ENCODE measurements around the gene CENPO. TPM values are rescaled to one million over a fixed set of nuclear protein-coding genes. Genes with fewer than 3 reads are reported as not detected.

The CENPO gene
- total and polyA plus RNA-seq, 12 donors, result 1.2 to 4.6 (median 2.2) TPM

DNA sequence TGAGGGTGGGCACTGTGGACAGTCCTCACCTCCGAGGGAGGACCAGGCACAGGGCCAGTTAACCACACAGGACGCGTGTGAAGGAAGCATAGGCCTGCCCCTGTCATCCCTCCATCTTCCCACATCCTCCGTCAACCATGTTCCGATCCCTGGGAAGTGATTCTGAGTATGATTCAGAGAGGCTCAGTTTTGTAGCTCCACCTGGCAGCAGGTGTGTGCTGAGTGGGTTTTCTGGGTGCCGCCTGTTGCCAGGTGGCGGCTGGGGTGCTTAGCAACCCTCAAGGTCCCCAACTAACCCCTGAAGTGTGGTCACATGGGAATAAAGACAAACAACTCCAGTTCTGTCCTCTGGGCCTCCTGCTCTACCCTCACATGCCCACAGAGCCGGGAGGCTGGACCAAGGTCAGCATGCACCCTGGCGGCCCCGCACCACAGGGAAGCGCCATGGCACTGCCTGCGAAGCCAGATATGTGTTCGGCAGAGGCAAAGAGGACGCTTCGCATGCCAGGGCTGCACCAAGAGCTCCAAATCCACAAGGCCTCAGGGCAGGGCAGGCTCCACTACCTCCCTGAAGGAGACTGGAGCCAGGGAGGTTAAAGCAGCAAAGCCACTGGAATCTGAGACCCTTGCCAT, 66.9 kb downstream of the CENPO start:
- TF ChIP-seq, protein P1, sequence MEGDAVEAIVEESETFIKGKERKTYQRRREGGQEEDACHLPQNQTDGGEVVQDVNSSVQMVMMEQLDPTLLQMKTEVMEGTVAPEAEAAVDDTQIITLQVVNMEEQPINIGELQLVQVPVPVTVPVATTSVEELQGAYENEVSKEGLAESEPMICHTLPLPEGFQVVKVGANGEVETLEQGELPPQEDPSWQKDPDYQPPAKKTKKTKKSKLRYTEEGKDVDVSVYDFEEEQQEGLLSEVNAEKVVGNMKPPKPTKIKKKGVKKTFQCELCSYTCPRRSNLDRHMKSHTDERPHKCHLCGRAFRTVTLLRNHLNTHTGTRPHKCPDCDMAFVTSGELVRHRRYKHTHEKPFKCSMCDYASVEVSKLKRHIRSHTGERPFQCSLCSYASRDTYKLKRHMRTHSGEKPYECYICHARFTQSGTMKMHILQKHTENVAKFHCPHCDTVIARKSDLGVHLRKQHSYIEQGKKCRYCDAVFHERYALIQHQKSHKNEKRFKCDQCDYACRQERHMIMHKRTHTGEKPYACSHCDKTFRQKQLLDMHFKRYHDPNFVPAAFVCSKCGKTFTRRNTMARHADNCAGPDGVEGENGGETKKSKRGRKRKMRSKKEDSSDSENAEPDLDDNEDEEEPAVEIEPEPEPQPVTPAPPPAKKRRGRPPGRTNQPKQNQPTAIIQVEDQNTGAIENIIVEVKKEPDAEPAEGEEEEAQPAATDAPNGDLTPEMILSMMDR (IDR thresholded peaks at IDR 0.05), result no peak
- Histone ChIP-seq H3K27me3 (no peaks in the 10 kb centered on the region), H3K9me3 (no peaks in the 10 kb centered on the region), H3K36me3 (no peaks in the 10 kb centered on the region), H3K27ac (peak overlapping the region in 6 of 10 donors; percentile 0 to 85 (median 68)), H3K4me3 (no peak overlapping the region), H3K4me1 (peaks cover 0 to 50% (median 14%) of the 10 kb centered on the region in 9 donors)
- 95 to 98% methylated on average over 15 of the region's 15 CpGs for WGBS, 2 donors
- DNase-seq (no peak), ATAC-seq (no peak)
- intact Hi-C loops (cut with DNase I), result loop anchor here in 3 of 10 donors (5.0 to 10.0 kb wide), 3 partner anchors 55 to 112 kb away; partner anchors contain the start of gene DNAJC27 (in 1 of the 3)

DNA sequence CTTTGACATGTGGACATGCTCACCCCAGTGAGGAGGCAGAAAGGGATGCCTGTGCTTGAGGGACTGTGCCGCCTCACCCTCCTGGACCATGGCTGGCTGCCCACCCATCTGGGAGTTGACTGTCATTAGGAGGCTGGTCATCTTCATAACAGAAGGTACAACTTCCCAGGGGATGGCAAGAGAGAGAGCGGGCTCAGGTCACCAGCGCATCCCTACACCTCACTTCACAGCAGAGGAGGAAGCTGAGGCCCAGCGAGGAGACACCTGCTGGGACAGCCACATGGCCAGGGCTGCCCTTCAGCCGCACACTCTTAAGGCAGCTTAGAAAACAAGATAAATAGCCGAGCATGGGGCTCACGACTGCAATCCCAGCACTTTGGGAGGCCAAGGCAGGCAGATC, 67.4 kb downstream of the CENPO start:
- 95 to 96% methylated on average over 7 of the region's 7 CpGs for WGBS, 2 donors
- H3K27ac ChIP-seq, result peak overlapping the region in 7 of 10 donors; percentile 51 to 84 (median 67)
- intact Hi-C loops (cut with DNase I), result no loop called here

DNA sequence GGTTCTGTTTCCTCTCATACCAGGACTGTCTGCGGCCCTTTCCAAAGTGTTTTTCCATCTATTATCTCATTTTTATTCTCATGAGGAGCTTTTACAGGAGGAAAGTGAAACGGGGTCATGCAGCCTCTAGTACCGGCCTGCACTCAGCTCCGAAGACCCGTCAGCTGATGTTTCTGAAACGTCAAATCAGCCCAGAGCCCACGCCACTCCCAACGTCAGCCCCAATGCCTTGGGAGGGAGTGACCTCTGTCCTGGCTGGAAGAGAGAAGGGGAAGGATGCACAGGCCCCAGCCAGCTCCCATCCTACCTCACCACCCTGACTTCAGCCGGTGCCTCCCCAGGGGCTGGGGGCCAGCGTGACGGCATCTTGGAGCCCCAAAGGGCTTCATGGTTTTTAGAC, 68.3 kb downstream of the CENPO start:
- H3K4me3 ChIP-seq, result no peak overlapping the region
- H3K9me3 ChIP-seq, result no peaks in the 10 kb centered on the region
- 57 to 67% methylated on average over 11 of the region's 11 CpGs for WGBS, 2 donors
- TF ChIP-seq, protein P1 (IDR thresholded peaks at IDR 0.05), result no peak
- H3K4me1 ChIP-seq, result peaks cover 0 to 35% (median 6%) of the 10 kb centered on the region in 9 donors
- H3K27ac ChIP-seq, result peak overlapping the region in 8 of 10 donors; percentile 56 to 84 (median 68)
- DNase-seq (peak; percentile 50 to 65), ATAC-seq (peak; percentile 56 to 86 (median 78))
- H3K36me3 ChIP-seq, result no peaks in the 10 kb centered on the region
- no peaks in the 10 kb centered on the region for H3K27me3 ChIP-seq
- intact Hi-C loops (cut with DNase I), result no loop called here

More for the DNA sequence above, 67.4 kb downstream of the CENPO start:
- Histone ChIP-seq H3K9me3 (no peaks in the 10 kb centered on the region), H3K27me3 (no peaks in the 10 kb centered on the region), H3K4me1 (peaks cover 0 to 44% (median 13%) of the 10 kb centered on the region in 9 donors), H3K36me3 (no peaks in the 10 kb centered on the region), H3K4me3 (no peak overlapping the region)
- DNase-seq (no peak), ATAC-seq (no peak)
- TF ChIP-seq, protein P1 (IDR thresholded peaks at IDR 0.05), result no peak

DNA sequence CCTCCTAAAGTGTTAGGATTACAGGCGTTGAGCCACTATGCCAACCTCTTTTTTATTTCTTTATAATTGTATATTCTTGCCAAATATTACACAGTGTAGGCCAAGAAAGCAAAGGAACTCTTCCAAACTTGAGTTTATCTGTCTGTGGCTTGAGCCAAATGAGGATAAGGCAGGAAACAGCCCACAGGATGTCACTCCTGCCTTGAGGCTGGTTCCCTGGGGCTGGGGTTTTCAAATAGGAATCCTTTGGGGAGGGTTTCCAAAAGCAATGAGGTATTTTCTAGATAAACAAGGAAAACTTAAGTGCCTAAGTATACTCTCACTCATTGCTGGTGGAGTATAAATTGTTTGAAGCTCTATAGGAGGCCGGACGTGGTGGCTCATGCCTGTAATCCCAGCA, 70.4 kb downstream of the CENPO start:
- H3K4me3 ChIP-seq, result no peak overlapping the region
- H3K27me3 ChIP-seq, result no peaks in the 10 kb centered on the region
- H3K27ac ChIP-seq, result peak overlapping the region in 5 of 10 donors; percentile 4 to 67 (median 29)
- TF ChIP-seq, protein P1 (IDR thresholded peaks at IDR 0.05), result peak in 2 of 9 donors; percentile 3 to 14
- H3K4me1 ChIP-seq, result peaks cover 0 to 23% (median 6%) of the 10 kb centered on the region in 9 donors
- 69 to 83% methylated on average over 3 of the region's 3 CpGs for WGBS, 2 donors
- no peaks in the 10 kb centered on the region for H3K36me3 ChIP-seq
- peak in 1 of 8 donors; percentile 19 for ATAC-seq
- H3K9me3 ChIP-seq, result no peaks in the 10 kb centered on the region
- no peak for DNase-seq
- intact Hi-C loops (cut with DNase I), result no loop called here

All from heart right ventricle (tissue), 16 donors.